ENCODE results near the gene PRDX6. TPM values are rescaled to one million over a fixed set of nuclear protein-coding genes. Genes with fewer than 3 reads are reported as not detected.

PRDX6 gene
- total and polyA plus RNA-seq, 7 donors = 369 to 592 (median 529) TPM

- no peak overlapping the region for H3K4me3 ChIP-seq
- intact Hi-C loops (cut with DNase I) = loop anchor here (2.0 to 10.0 kb wide), 6 partner anchors 41 to 687 kb away; partner anchors contain the start of genes CENPL (in 1 of the 2), DARS2 (in 1 of the 2) and KLHL20 (in 1 of the 2)
- DNase-seq = peak; percentile 84 to 89
- no peaks in the 10 kb centered on the region for H3K9me3 ChIP-seq
- ATAC-seq = peak; percentile 80 to 91 (median 84)
- no peaks in the 10 kb centered on the region for H3K27me3 ChIP-seq (ENCODE audit: insufficient read depth in 3 of 3, low read length in 2 of 3)
- peaks cover 23% of the 10 kb centered on the region for H3K4me1 ChIP-seq
- TF ChIP-seq CTCF (IDR thresholded peaks at IDR 0.05) = peak; percentile 89
- H3K36me3 ChIP-seq (ENCODE audit: insufficient read depth in 1 of 2, low read depth in 1 of 2) = no peaks in the 10 kb centered on the region
- peak overlapping the region; percentile 73 for H3K27ac ChIP-seq
- 33 to 37% (median 36%) methylated on average over 6 of the region's 6 CpGs for WGBS, 3 donors
Observed at GRCh38 chr1:173431304-173432045, 45.7 kb upstream of the PRDX6 start.

DNA sequence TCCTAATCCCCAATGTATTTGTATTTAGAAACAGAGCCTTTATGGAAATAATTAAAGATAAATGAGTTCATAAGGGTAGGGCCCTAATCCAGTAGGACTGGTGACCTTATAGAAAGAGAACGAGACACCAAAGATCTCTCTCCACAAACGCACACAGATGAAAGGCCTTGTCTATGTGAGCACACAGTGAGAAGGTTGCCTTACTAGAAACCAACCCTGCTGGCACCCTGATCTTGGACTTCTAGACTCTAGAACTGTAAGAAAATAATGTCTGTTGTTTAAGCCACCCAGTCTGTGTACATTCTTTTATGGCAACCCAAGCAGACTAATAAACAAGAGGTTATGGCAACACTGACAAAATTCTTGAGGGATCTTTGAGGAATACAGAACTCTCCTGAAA lies 44.8 kb upstream of the PRDX6 start:
- intact Hi-C loops (cut with DNase I) = loop anchor here (5.0 to 10.0 kb wide), 5 partner anchors 40 to 688 kb away; partner anchors contain the start of genes CENPL (in 1 of the 2) and DARS2 (in 1 of the 2)
- H3K9me3 ChIP-seq = no peaks in the 10 kb centered on the region
- no peak overlapping the region for H3K4me3 ChIP-seq
- no peaks in the 10 kb centered on the region for H3K36me3 ChIP-seq (ENCODE audit: insufficient read depth in 1 of 2, low read depth in 1 of 2)
- ATAC-seq (no peak), DNase-seq (no peak)
- no peak overlapping the region for H3K27ac ChIP-seq
- no peaks in the 10 kb centered on the region for H3K27me3 ChIP-seq (ENCODE audit: insufficient read depth in 3 of 3, low read length in 2 of 3)
- peaks cover 23% of the 10 kb centered on the region for H3K4me1 ChIP-seq
- no peak for TF ChIP-seq CTCF (IDR thresholded peaks at IDR 0.05)
- 88 to 95% (median 95%) methylated on average over 2 of the region's 2 CpGs for WGBS, 3 donors

- Histone ChIP-seq H3K27ac (no peak overlapping the region), H3K4me3 (no peak overlapping the region), H3K27me3 (ENCODE audit: insufficient read depth in 3 of 3, low read length in 2 of 3) (no peaks in the 10 kb centered on the region), H3K4me1 (peaks cover 20% of the 10 kb centered on the region), H3K9me3 (no peaks in the 10 kb centered on the region), H3K36me3 (ENCODE audit: insufficient read depth in 1 of 2, low read depth in 1 of 2) (no peaks in the 10 kb centered on the region)
- TF ChIP-seq CTCF (IDR thresholded peaks at IDR 0.05) = no peak
- ATAC-seq (no peak), DNase-seq (no peak)
- 69 to 86% (median 82%) methylated on average over 2 of the region's 2 CpGs for WGBS, 3 donors
- intact Hi-C loops (cut with DNase I) = loop anchor here (5.0 to 10.0 kb wide), 5 partner anchors 38 to 689 kb away; partner anchors contain the start of genes CENPL (in 1 of the 2) and DARS2 (in 1 of the 2)
Observed at GRCh38 chr1:173433751-173434326, 43.3 kb upstream of the PRDX6 start.

- H3K9me3 ChIP-seq = no peaks in the 10 kb centered on the region
- no peak overlapping the region for H3K4me3 ChIP-seq
- TF ChIP-seq CTCF (IDR thresholded peaks at IDR 0.05) = no peak
- no peaks in the 10 kb centered on the region for H3K27me3 ChIP-seq (ENCODE audit: insufficient read depth in 3 of 3, low read length in 2 of 3)
- H3K27ac ChIP-seq = no peak overlapping the region
- intact Hi-C loops (cut with DNase I) = loop anchor here (10.0 kb wide), 3 partner anchors 358 to 692 kb away; partner anchors contain the start of genes CENPL (in 1 of the 2) and DARS2 (in 1 of the 2)
- H3K36me3 ChIP-seq (ENCODE audit: insufficient read depth in 1 of 2, low read depth in 1 of 2) = peaks cover 0 to 8% of the 10 kb centered on the region in 2 donors
- 76 to 82% (median 79%) methylated on average over 5 of the region's 5 CpGs for WGBS, 3 donors
- H3K4me1 ChIP-seq = no peaks in the 10 kb centered on the region
- DNase-seq (no peak), ATAC-seq (no peak)
Observed at GRCh38 chr1:173436841-173437428, 40.2 kb upstream of the PRDX6 start.

Measured in psoas muscle (tissue), 8 donors.